HG03520 (cell line): ENCODE results near the gene CMSS1.
A peak's percentile ranks its signal among the peaks of the same experiment; 100 is the strongest.
"Not testable (repeated sequence)": the region's sequence is repeated elsewhere in the genome, so short reads cannot be mapped to it uniquely, and the experiment has no call there.

Experiments used
- ATAC-seq: cut with Tn5 transposase; IDR thresholded peaks from one replicate; pipeline ENCODE4 v1.9.1; 2021; ENCODE audit warnings: mild to moderate bottlenecking, moderate library complexity; ENCODE audit not compliant: unreplicated experiment

Gene CMSS1

GRCh38 chr3:99810403-99810802 lies 7.3 kb upstream of the CMSS1 start:
- no peak for ATAC-seq

- ATAC-seq = no peak
These were observed 620 bp upstream of the CMSS1 start for GRCh38 chr3:99817047-99817436.

- no peak for ATAC-seq
These were observed 1.2 kb downstream of the CMSS1 start for GRCh38 chr3:99818818-99819217.

- no peak for ATAC-seq
These were observed 6.4 kb downstream of the CMSS1 start for GRCh38 chr3:99823723-99824711.

- ATAC-seq = no peak
These were observed 7.5 kb downstream of the CMSS1 start for GRCh38 chr3:99825004-99825640.

GRCh38 chr3:99829844-99830243 lies 12.2 kb downstream of the CMSS1 start:
- ATAC-seq = no peak

GRCh38 chr3:99833617-99834205 lies 16.0 kb downstream of the CMSS1 start:
- ATAC-seq = no peak

GRCh38 chr3:99834211-99834957 lies 16.7 kb downstream of the CMSS1 start:
- no peak for ATAC-seq

- no peak for ATAC-seq
These were observed 19.0 kb downstream of the CMSS1 start for GRCh38 chr3:99836681-99837080.

GRCh38 chr3:99837715-99838114 lies 20.1 kb downstream of the CMSS1 start:
- no peak for ATAC-seq

- ATAC-seq = no peak
These were observed 21.1 kb downstream of the CMSS1 start for GRCh38 chr3:99838755-99839154.

GRCh38 chr3:99839613-99840012 lies 22.0 kb downstream of the CMSS1 start:
- no peak for ATAC-seq

- ATAC-seq = not testable (repeated sequence)
These were observed 24.3 kb downstream of the CMSS1 start for GRCh38 chr3:99841949-99842348.

GRCh38 chr3:99842826-99843589 lies 25.3 kb downstream of the CMSS1 start:
- ATAC-seq = peak; percentile 49

GRCh38 chr3:99843590-99844258 lies 26.1 kb downstream of the CMSS1 start:
- peak; percentile 15 for ATAC-seq

GRCh38 chr3:99845331-99845730 lies 27.7 kb downstream of the CMSS1 start:
- no peak for ATAC-seq

- ATAC-seq = no peak
These were observed 28.3 kb downstream of the CMSS1 start for GRCh38 chr3:99845999-99846398.

GRCh38 chr3:99846477-99847160 lies 29.0 kb downstream of the CMSS1 start:
- no peak for ATAC-seq

GRCh38 chr3:99848433-99848832 lies 30.8 kb downstream of the CMSS1 start:
- no peak for ATAC-seq
